Liver (tissue), 9 donors: ENCODE data around the gene CEPT1. TPM values are rescaled to one million over a fixed set of nuclear protein-coding genes. Genes with fewer than 3 reads are reported as not detected.

Experiments used
- DNase-seq: peaks from one replicate; pipeline ENCODE4 v3.0.0-alpha.2; 2017; ENCODE audit warnings: low spot score
- H3K27ac ChIP-seq, 2 donors: one replicate each; pipeline ENCODE4 v1.7.0; 2013; ENCODE audit warnings: inconsistent platforms in 2 of 2, low read length in 2 of 2, control low read depth in 1 of 2, low read depth in 1 of 2, mild to moderate bottlenecking in 1 of 2
- H3K27me3 ChIP-seq, 4 donors: one replicate each; pipeline versions ENCODE4 v1.6.1 to v1.7.0; 2013; ENCODE audit warnings: low read length in 3 of 4, inconsistent platforms in 1 of 4, mild to moderate bottlenecking in 1 of 4, moderate library complexity in 1 of 4; ENCODE audit not compliant: control insufficient read depth in 4 of 4, insufficient read depth in 4 of 4
- H3K36me3 ChIP-seq, 4 donors: one replicate each; pipeline versions ENCODE4 v1.6.1 to v1.7.0; 2013; ENCODE audit warnings: low read length in 3 of 4, mild to moderate bottlenecking in 3 of 4, low read depth in 1 of 4, moderate library complexity in 1 of 4; ENCODE audit not compliant: control insufficient read depth in 4 of 4, insufficient read depth in 3 of 4
- H3K4me1 ChIP-seq, 4 donors: one replicate each; pipeline versions ENCODE4 v1.6.1 to v1.7.0; 2013; ENCODE audit warnings: low read length in 3 of 4, mild to moderate bottlenecking in 3 of 4, moderate library complexity in 1 of 4; ENCODE audit not compliant: control insufficient read depth in 4 of 4, insufficient read depth in 4 of 4
- H3K4me3 ChIP-seq, 3 donors: one replicate each; pipeline versions ENCODE4 v1.6.1 to v1.7.0; 2013; ENCODE audit warnings: low read length in 3 of 3, control low read depth in 1 of 3, low read depth in 1 of 3, mild to moderate bottlenecking in 1 of 3
- H3K9ac ChIP-seq, 2 donors: one replicate each; pipeline ENCODE4 v1.7.0; 2013; ENCODE audit warnings: low read length in 2 of 2, mild to moderate bottlenecking in 2 of 2, moderate library complexity in 2 of 2, control low read depth in 1 of 2, low read depth in 1 of 2
- H3K9me3 ChIP-seq, 4 donors: one replicate each; pipeline versions ENCODE4 v1.6.1 to v1.7.0; 2013; ENCODE audit warnings: low read length in 3 of 4; ENCODE audit not compliant: control insufficient read depth in 4 of 4
- ATF3 ChIP-seq: IDR thresholded peaks from 2 replicates; pipeline ENCODE4 v1.6.1; 2016; ENCODE audit warnings: antibody characterized with exemption
- CTCF ChIP-seq: fragments of 150-350 bp; IDR thresholded peaks from 2 replicates; pipeline ENCODE4 v1.5.1; 2017; ENCODE audit warnings: improper control_type of control experiment, low read depth, low read length; ENCODE audit not compliant: missing input control
- FOXA2 ChIP-seq: IDR thresholded peaks from 2 replicates; pipeline ENCODE4 v1.6.1; 2016; ENCODE audit warnings: antibody characterized with exemption
- GABPA ChIP-seq, 2 donors: IDR thresholded peaks in 1 of 2; conservative IDR thresholded peaks in 1 of 2; 2 replicates each; pipeline ENCODE4 v1.6.1; 2016; ENCODE audit warnings: antibody characterized with exemption in 2 of 2, mild to moderate bottlenecking in 1 of 2, moderate library complexity in 1 of 2
- HNF4A ChIP-seq, 2 donors: conservative IDR thresholded peaks; 2 replicates each; pipeline ENCODE4 v1.6.1; 2016; ENCODE audit warnings: antibody characterized with exemption in 2 of 2, mild to moderate bottlenecking in 2 of 2
- MAX ChIP-seq: IDR thresholded peaks from 2 replicates; pipeline ENCODE4 v1.6.1; 2016; ENCODE audit warnings: antibody characterized with exemption
- NR2F2 ChIP-seq: IDR thresholded peaks from 2 replicates; pipeline ENCODE4 v1.6.1; 2016; ENCODE audit warnings: antibody characterized with exemption
- REST ChIP-seq: IDR thresholded peaks from 2 replicates; pipeline ENCODE4 v1.6.1; 2016; ENCODE audit warnings: antibody characterized with exemption, mild to moderate bottlenecking
- RXRA ChIP-seq, 2 donors: IDR thresholded peaks; 2 replicates each; pipeline ENCODE4 v1.6.1; 2017 to 2018; ENCODE audit warnings: antibody characterized with exemption in 2 of 2, mild to moderate bottlenecking in 1 of 2
- SP1 ChIP-seq: IDR thresholded peaks from 2 replicates; pipeline ENCODE4 v1.6.1; 2018; ENCODE audit warnings: antibody characterized with exemption, mild to moderate bottlenecking
- TAF1 ChIP-seq: conservative IDR thresholded peaks from 2 replicates; pipeline ENCODE4 v1.6.1; 2016; ENCODE audit warnings: antibody characterized with exemption, mild to moderate bottlenecking
- ZBTB33 ChIP-seq: IDR thresholded peaks from 2 replicates; pipeline ENCODE4 v1.6.1; 2016; ENCODE audit warnings: antibody characterized with exemption
- WGBS: extraction: QIAGEN DNeasy Blood & Tissue Kit; methylation state at CpG from one replicate; pipeline ENCODE4 v1.1.7; 2013; 5-methylcytosine and 5-hydroxymethylcytosine counted together
- polyA plus RNA-seq, 2 donors: library from polyadenylated mRNA; stranded (reverse) in 1 of 2; unstranded in 1 of 2; fragments of 200-250 nt in 1 of 2; fragments of >200 nt in 1 of 2; fragmentation: Nextera tagmentation in 1 of 2; extraction: Ambion mirVana in 1 of 2; gene quantifications; one replicate each; pipeline versions ENCODE4 v1.2.1 to v1.2.3, GENCODE V29; 2013 to 2015
- total RNA-seq, 2 donors: library from RNA; depleted of rRNA; stranded (reverse); fragments of >200 nt; gene quantifications; one replicate each; pipeline ENCODE4 v1.2.3, GENCODE V29; 2014
- donor health status: healthy.
- donor health status: healthy.
- donor health status: healthy.
- donor health status: healthy.
- donor health status: healthy.

The CEPT1 gene
- total and polyA plus RNA-seq, 4 donors, result 10.0 to 37.3 (median 27.7) TPM

- DNase-seq, result no peak
- Histone ChIP-seq H3K4me1 (peaks cover 0 to 2% (median 0%) of the 10 kb centered on the region in 4 donors), H3K27ac (no peak overlapping the region), H3K9ac (no peak overlapping the region), H3K9me3 (no peaks in the 10 kb centered on the region), H3K27me3 (no peaks in the 10 kb centered on the region), H3K4me3 (no peak overlapping the region), H3K36me3 (peaks cover 1 to 31% (median 29%) of the 10 kb centered on the region in 4 donors)
- TF ChIP-seq SP1 (no peak), MAX (no peak), NR2F2 (no peak), FOXA2 (no peak), ZBTB33 (no peak), HNF4A (conservative IDR thresholded peaks at IDR 0.05) (no peak), CTCF (no peak), REST (no peak)
These were observed 40.0 kb downstream of the CEPT1 start for GRCh38 chr1:111179968-111180533.

GRCh38 chr1:111182052-111182451 lies 42.0 kb downstream of the CEPT1 start:
- Histone ChIP-seq H3K27ac (no peak overlapping the region), H3K4me1 (peaks cover 0 to 2% (median 0%) of the 10 kb centered on the region in 4 donors), H3K9ac (no peak overlapping the region), H3K36me3 (peaks cover 0 to 38% (median 33%) of the 10 kb centered on the region in 4 donors), H3K4me3 (no peak overlapping the region), H3K27me3 (no peaks in the 10 kb centered on the region), H3K9me3 (no peaks in the 10 kb centered on the region)
- no peak for DNase-seq
- TF ChIP-seq FOXA2 (no peak), ATF3 (no peak), RXRA (IDR thresholded peaks at IDR 0.05) (no peak), ZBTB33 (no peak), TAF1 (no peak), NR2F2 (no peak), REST (no peak), GABPA (IDR thresholded peaks at IDR 0.05 in 1 of 2, conservative IDR thresholded peaks at IDR 0.05 in 1 of 2) (no peak)
- 94% methylated on average over 2 of the region's 2 CpGs for WGBS
